Measurements from ENCODE around the gene NRP2.

DNA sequence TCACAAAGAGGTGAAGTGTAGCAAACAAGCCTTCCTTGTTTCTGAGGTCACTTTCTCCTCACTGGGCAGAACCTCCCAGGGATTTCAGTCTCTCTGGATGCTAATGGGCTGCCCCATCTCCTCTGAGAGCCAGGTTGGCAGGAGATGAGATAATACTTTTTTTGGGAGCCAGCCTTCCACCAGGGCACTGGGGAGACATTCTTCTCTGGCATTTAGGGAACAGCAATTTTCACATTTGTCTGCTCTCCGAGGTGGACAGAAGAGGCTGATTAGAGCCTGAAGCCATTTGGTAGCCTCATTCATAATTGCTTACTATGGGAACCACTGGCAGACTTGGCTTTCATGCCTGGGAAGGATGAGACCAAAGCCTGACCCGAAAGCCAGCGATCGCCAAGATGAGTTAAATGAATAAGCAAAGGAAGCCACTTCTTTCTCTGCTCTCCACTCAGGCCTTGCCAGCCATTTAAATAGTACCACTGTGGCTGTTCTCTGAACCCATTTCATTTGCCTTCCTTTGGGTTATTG lies 70.1 kb downstream of the NRP2 start:
- TF ChIP-seq NFIC (IDR thresholded peaks at IDR 0.05) = no peak
- TF ChIP-seq, protein P1, sequence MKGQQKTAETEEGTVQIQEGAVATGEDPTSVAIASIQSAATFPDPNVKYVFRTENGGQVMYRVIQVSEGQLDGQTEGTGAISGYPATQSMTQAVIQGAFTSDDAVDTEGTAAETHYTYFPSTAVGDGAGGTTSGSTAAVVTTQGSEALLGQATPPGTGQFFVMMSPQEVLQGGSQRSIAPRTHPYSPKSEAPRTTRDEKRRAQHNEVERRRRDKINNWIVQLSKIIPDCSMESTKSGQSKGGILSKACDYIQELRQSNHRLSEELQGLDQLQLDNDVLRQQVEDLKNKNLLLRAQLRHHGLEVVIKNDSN (IDR thresholded peaks at IDR 0.05) = no peak
- TF ChIP-seq, protein P2, sequence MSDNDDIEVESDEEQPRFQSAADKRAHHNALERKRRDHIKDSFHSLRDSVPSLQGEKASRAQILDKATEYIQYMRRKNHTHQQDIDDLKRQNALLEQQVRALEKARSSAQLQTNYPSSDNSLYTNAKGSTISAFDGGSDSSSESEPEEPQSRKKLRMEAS (IDR thresholded peaks at IDR 0.05) = no peak
- no peak for TF ChIP-seq TEAD4 (IDR thresholded peaks at IDR 0.05)
- TF ChIP-seq TAF1 (IDR thresholded peaks at IDR 0.05; ENCODE audit: low read depth) = no peak
- no peak for TF ChIP-seq FOXM1 (IDR thresholded peaks at IDR 0.05; ENCODE audit: borderline replicate concordance, low read depth)
- TF ChIP-seq RAD21 (IDR thresholded peaks at IDR 0.05; ENCODE audit: low read depth) = no peak
- TF ChIP-seq EP300 (IDR thresholded peaks at IDR 0.05; ENCODE audit: borderline replicate concordance) = no peak
